Gastroesophageal sphincter (tissue), 4 donors: Measurements from ENCODE around the gene RASL11A. TPM values are rescaled to one million over a fixed set of nuclear protein-coding genes. Genes with fewer than 3 reads are reported as not detected.
A peak's percentile ranks its signal among the peaks of the same experiment; 100 is the strongest.

Source experiments
- ATAC-seq: fragments of 150-250 bp; one replicate; pipeline ENCODE4 v1.9.1; 2016; ENCODE audit warnings: mild to moderate bottlenecking, moderate library complexity
- H3K27ac ChIP-seq, 4 donors: fragments of 200-600 bp; sonication (generic) in 3 of 4; 1 replicate in 3 of 4; 2 replicates in 1 of 4; pipeline ENCODE4 v1.5.1; 2016 to 2019
- H3K27me3 ChIP-seq: fragments of 200-600 bp; sonication (generic); one replicate; pipeline ENCODE4 v1.5.1; 2019
- H3K36me3 ChIP-seq, 2 donors: fragments of 200-600 bp; sonication (generic); one replicate each; pipeline ENCODE4 v1.5.1; 2019; ENCODE audit warnings: control low read depth in 1 of 2
- H3K4me1 ChIP-seq, 3 donors: fragments of 200-600 bp; sonication (generic); 1 replicate in 2 of 3; 2 replicates in 1 of 3; pipeline ENCODE4 v1.5.1; 2016 to 2019; ENCODE audit warnings: control low read depth in 2 of 3
- H3K4me3 ChIP-seq, 2 donors: fragments of 200-600 bp; sonication (generic); one replicate each; pipeline ENCODE4 v1.5.1; 2019; ENCODE audit warnings: mild to moderate bottlenecking in 1 of 2, moderate library complexity in 1 of 2
- H3K9me3 ChIP-seq, 3 donors: fragments of 200-600 bp; sonication (generic); one replicate each; pipeline ENCODE4 v1.5.1; 2017 to 2019; ENCODE audit warnings: control low read depth in 2 of 3
- EP300 ChIP-seq: sonication (generic); formaldehyde crosslinking; IDR thresholded peaks from one replicate; pipeline ENCODE4 v1.6.1; 2017; ENCODE audit warnings: antibody characterized with exemption, mild to moderate bottlenecking
- POLR2A ChIP-seq, 2 donors: fragments of 450-650 bp; IDR thresholded peaks; one replicate each; pipeline ENCODE4 v1.6.1; 2017; ENCODE audit warnings: antibody characterized with exemption in 2 of 2, mild to moderate bottlenecking in 2 of 2, moderate library complexity in 1 of 2
- POLR2AphosphoS5 ChIP-seq: sonication (generic); formaldehyde crosslinking; IDR thresholded peaks from one replicate; pipeline ENCODE4 v1.6.1; 2017; ENCODE audit warnings: antibody characterized with exemption
- WGBS, 2 donors: methylation state at CpG; one replicate each; pipeline ENCODE4 v1.1.5; 2018; ENCODE audit warnings: low coverage in 1 of 2; 5-methylcytosine and 5-hydroxymethylcytosine counted together
- total RNA-seq, 4 donors: library from RNA; depleted of rRNA; stranded (reverse); fragments of >200 nt; gene quantifications; one replicate each; pipeline ENCODE4 v1.1.0, GENCODE V29; 2016
- TF ChIP-seq, protein P1 (sequence below), 4 experiments: fragments of 200-600 bp in 2 of 4; fragments of 450-650 bp in 2 of 4; sonication (generic) in 1 of 4; IDR thresholded peaks; one replicate each; pipeline ENCODE4 v1.5.1; 2017 to 2019; ENCODE audit warnings: antibody characterized with exemption in 4 of 4, mild to moderate bottlenecking in 2 of 4, moderate library complexity in 2 of 4

Gene RASL11A
- total RNA-seq, 4 donors from 2014 or later, result 12.8 to 53.6 (median 35.4) TPM

DNA sequence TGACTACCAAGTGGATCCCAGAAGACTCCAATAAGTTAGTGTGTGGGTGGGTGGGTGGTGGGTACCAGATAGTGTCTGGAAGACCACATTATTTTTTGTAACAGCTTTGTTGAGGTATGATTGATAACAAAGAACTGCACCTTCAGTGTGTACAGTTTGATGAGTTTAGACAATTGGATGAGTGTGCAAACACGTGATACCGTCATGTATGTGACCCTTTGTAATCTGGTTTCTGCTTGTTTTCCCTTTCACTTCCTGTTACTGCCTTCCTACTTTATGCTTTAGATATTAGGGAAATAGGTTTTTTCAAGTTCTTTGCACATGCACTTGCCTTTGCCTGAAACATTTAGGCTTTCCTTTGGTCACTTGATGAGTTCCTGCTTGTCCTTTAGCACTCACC lies 10.8 kb upstream of the RASL11A start:
- H3K27me3 ChIP-seq, result no peaks in the 10 kb centered on the region
- no peak overlapping the region for H3K4me3 ChIP-seq
- H3K36me3 ChIP-seq, result peaks cover 0 to 66% of the 10 kb centered on the region in 2 donors
- H3K4me1 ChIP-seq, result peaks cover 0 to 41% (median 16%) of the 10 kb centered on the region in 3 donors
- TF ChIP-seq POLR2AphosphoS5 (peak; percentile 47), POLR2A (IDR thresholded peaks at IDR 0.05) (no peak)
- no peaks in the 10 kb centered on the region for H3K9me3 ChIP-seq
- no peak overlapping the region for H3K27ac ChIP-seq
- 47 to 67% methylated on average over 2 of the region's 2 CpGs for WGBS, 2 donors
- no peak for ATAC-seq

DNA sequence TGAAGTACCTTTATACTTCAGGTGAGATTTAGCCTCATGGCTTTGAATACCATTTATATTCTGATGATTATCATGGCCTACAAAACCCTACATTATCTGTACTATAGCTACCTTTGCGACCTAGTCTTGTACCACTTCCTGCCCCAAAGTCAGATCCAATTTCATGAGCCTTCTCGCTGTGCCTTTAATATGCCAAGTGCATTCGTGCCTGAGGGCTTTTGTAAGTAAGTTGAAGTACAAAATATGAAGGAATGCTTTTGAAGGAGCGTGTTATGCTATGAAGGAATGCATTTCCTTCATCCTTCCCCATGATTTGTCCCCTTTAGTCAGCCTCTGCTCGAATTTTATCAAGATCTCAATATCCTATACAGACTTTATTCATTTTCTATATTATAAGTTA lies 9.2 kb upstream of the RASL11A start:
- WGBS, 2 donors, result 71 to 72% methylated on average over 5 of the region's 5 CpGs
- H3K27me3 ChIP-seq, result no peaks in the 10 kb centered on the region
- no peak for ATAC-seq
- H3K9me3 ChIP-seq, result no peaks in the 10 kb centered on the region
- H3K4me3 ChIP-seq, result no peak overlapping the region
- peaks cover 0 to 50% of the 10 kb centered on the region in 2 donors for H3K36me3 ChIP-seq
- H3K27ac ChIP-seq, result peak overlapping the region in 1 of 4 donors; percentile 21
- H3K4me1 ChIP-seq, result peaks cover 0 to 41% (median 19%) of the 10 kb centered on the region in 3 donors
- no peak for TF ChIP-seq EP300
- TF ChIP-seq, protein P1, sequence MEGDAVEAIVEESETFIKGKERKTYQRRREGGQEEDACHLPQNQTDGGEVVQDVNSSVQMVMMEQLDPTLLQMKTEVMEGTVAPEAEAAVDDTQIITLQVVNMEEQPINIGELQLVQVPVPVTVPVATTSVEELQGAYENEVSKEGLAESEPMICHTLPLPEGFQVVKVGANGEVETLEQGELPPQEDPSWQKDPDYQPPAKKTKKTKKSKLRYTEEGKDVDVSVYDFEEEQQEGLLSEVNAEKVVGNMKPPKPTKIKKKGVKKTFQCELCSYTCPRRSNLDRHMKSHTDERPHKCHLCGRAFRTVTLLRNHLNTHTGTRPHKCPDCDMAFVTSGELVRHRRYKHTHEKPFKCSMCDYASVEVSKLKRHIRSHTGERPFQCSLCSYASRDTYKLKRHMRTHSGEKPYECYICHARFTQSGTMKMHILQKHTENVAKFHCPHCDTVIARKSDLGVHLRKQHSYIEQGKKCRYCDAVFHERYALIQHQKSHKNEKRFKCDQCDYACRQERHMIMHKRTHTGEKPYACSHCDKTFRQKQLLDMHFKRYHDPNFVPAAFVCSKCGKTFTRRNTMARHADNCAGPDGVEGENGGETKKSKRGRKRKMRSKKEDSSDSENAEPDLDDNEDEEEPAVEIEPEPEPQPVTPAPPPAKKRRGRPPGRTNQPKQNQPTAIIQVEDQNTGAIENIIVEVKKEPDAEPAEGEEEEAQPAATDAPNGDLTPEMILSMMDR (IDR thresholded peaks at IDR 0.05), result no peak
- no peak for TF ChIP-seq POLR2A (IDR thresholded peaks at IDR 0.05)
- TF ChIP-seq POLR2AphosphoS5, result no peak

DNA sequence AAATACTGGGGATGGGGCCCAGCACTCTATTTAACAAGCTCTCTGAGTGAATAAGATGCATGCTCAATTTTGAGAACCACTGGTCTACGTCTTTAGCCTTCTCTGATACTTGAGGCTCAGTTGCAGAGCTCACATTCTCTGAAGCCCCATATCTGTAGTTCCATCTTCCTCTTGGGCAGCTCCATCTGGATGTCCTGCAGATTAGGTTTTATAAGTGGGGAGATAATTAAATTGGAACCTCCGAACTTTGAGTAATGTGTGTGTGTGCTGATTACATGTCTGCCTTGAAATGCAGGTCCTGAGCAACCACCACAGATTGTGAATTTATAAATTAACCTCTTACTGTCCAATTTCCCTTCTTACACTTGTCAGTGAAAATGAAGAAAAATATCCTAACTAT lies 7.2 kb upstream of the RASL11A start:
- H3K4me3 ChIP-seq, result no peak overlapping the region
- no peaks in the 10 kb centered on the region for H3K9me3 ChIP-seq
- no peak for ATAC-seq
- WGBS, 2 donors, result 35 to 38% methylated on average over 2 of the region's 2 CpGs
- no peak for TF ChIP-seq POLR2A (IDR thresholded peaks at IDR 0.05)
- TF ChIP-seq EP300, result no peak
- TF ChIP-seq POLR2AphosphoS5, result no peak
- H3K4me1 ChIP-seq, result peaks cover 4 to 55% (median 23%) of the 10 kb centered on the region in 3 donors
- peak overlapping the region; percentile 39 to 76 (median 71) for H3K27ac ChIP-seq
- no peaks in the 10 kb centered on the region for H3K27me3 ChIP-seq
- H3K36me3 ChIP-seq, result peaks cover 0 to 29% of the 10 kb centered on the region in 2 donors

DNA sequence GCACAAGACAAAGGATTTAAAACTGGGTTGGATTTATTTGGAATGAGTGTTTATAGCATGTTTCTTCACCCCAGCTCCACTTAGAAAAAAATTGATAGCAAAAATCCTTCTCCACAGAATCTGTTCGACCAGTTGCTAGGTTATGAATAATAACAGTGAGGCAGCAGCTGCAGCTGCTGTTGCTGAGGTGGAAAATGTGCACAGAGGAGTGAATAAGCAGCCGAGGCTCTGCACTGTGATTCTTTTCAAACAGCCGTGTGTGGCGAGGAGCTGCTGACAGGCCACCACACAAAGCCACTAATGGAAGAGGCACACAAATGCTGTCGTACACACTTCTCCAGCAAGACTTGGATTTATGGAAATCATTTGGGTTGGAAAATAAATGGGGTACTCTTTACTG lies 6.4 kb upstream of the RASL11A start:
- peaks cover 4 to 56% (median 23%) of the 10 kb centered on the region in 3 donors for H3K4me1 ChIP-seq
- peaks cover 0 to 24% of the 10 kb centered on the region in 2 donors for H3K36me3 ChIP-seq
- no peaks in the 10 kb centered on the region for H3K27me3 ChIP-seq
- peak; percentile 11 for TF ChIP-seq POLR2AphosphoS5
- TF ChIP-seq POLR2A (IDR thresholded peaks at IDR 0.05), result no peak
- TF ChIP-seq, protein P1 (IDR thresholded peaks at IDR 0.05), result no peak
- H3K27ac ChIP-seq, result peak overlapping the region; percentile 49 to 76 (median 71)
- WGBS, 2 donors, result 0 to 11% methylated on average over 5 of the region's 5 CpGs
- no peaks in the 10 kb centered on the region for H3K9me3 ChIP-seq
- no peak overlapping the region for H3K4me3 ChIP-seq
- ATAC-seq, result no peak

DNA sequence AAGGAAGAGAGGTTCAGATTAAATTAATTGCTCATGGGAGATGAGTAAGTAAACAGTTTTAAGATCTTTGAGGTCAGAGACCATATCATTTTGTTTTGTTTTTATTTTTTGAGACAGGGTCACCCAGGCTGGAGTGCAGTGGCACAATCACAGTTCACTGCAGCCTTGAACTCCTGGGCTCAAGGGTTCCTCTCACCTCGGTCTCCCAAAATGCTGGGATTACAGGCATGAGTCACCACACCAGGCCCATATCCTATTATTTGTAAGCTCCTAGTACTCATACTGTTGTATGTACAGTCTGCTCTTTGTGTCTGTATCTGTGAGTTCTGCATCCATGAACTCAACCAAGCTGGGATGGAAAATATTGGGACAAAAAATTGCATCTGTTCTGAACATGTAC lies 6.0 kb upstream of the RASL11A start:
- TF ChIP-seq, protein P1 (IDR thresholded peaks at IDR 0.05), result no peak
- no peak for TF ChIP-seq EP300
- TF ChIP-seq POLR2A (IDR thresholded peaks at IDR 0.05), result no peak
- TF ChIP-seq POLR2AphosphoS5, result no peak
- Histone ChIP-seq H3K36me3 (peaks cover 0 to 22% of the 10 kb centered on the region in 2 donors), H3K4me1 (peaks cover 4 to 60% (median 23%) of the 10 kb centered on the region in 3 donors), H3K27me3 (no peaks in the 10 kb centered on the region), H3K9me3 (no peaks in the 10 kb centered on the region), H3K27ac (peak overlapping the region; percentile 49 to 76 (median 71)), H3K4me3 (no peak overlapping the region)
- 13% methylated on average over 1 of the region's 1 CpG; no CpG with 5 or more reads in 1 of the 2 donors for WGBS, 2 donors
- ATAC-seq, result no peak

DNA sequence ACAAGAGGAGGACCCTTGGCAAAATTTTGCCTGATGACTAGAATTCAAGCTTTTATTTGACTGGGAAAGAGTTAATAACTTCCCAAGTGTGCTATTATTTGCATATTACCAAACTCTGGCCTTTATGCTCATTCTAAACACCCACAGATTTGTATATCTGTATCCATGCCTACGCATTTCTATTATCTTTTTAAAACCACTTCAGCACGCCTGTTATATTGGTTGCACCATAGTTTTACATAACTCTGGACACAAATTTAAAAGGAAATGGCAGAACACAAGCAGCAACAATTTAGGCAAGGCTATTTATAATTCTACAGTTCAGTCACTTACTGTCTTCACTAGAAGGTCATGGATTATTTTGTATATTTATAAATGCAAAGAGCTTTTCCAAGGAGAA lies 3.7 kb upstream of the RASL11A start:
- peaks cover 0 to 9% of the 10 kb centered on the region in 2 donors for H3K36me3 ChIP-seq
- H3K9me3 ChIP-seq, result no peaks in the 10 kb centered on the region
- peak; percentile 72 for TF ChIP-seq POLR2AphosphoS5
- no peak for TF ChIP-seq POLR2A (IDR thresholded peaks at IDR 0.05)
- H3K27me3 ChIP-seq, result no peaks in the 10 kb centered on the region
- peaks cover 4 to 71% (median 26%) of the 10 kb centered on the region in 3 donors for H3K4me1 ChIP-seq
- no peak overlapping the region for H3K4me3 ChIP-seq
- 31 to 43% methylated on average over 2 of the region's 2 CpGs for WGBS, 2 donors
- no peak for ATAC-seq
- peak overlapping the region; percentile 41 to 81 (median 72) for H3K27ac ChIP-seq
